Hypothalamus (tissue), 51 donors: Measurements from ENCODE around the gene TIMM13.
"Not testable (repeated sequence)": the region's sequence is repeated elsewhere in the genome, so short reads cannot be mapped to it uniquely, and the experiment has no call there.

Source experiments
- DNase-seq, 51 donors: peaks; one replicate each; lab custom pipeline; 2025; lab: John Stamatoyannopoulos, UW

Gene TIMM13

DNA sequence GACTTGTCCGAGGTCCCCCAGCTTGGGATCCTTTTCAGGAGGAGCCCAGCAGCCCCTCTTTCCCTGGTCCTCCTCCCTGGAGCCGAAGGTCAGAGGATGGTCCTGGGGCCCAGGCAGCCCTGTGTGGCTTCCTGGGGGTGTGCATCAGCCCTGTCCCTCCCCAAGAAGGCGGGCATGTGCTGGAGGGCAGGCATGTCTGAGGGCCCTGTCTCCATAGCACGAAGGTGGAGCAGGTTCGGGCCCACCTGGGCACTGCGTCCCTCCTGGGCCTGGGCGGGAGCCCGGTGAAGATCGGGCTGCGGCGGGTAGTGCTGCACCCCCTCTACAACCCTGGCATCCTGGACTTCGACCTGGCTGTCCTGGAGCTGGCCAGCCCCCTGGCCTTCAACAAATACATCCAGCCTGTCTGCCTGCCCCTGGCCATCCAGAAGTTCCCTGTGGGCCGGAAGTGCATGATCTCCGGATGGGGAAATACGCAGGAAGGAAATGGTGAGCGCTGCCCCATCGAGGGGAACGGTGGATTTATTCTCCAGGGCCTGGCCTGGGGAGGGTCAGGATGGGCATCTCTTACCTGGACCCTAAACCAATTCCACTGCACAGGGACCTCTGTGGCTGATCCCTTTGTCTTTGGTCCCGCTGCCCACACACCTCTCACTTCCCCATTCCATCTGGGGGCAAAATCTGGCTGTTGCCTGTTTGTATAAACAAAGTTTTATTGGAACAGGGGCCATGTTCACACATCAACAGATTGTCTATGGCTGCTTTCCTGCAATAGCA is 10.9 kb downstream of the TIMM13 start:
- no peak for DNase-seq

DNA sequence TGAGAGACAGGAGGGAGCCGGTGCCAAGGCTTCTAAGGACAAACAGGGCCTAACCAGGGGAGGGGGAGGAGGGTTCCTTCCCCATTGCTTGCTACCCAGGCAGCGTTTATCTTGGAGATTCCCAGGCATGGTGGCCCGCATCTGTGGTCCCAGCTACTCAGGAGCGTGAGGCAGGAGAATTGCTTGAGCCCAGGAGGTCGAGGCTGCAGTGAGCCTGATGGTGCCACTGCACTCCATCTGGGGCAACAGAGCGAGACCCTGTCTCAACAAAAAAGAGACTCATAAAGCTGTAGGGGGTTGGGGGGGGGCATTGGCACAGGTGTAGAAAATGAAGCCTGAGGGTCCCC is 11.4 kb downstream of the TIMM13 start:
- no peak for DNase-seq

DNA sequence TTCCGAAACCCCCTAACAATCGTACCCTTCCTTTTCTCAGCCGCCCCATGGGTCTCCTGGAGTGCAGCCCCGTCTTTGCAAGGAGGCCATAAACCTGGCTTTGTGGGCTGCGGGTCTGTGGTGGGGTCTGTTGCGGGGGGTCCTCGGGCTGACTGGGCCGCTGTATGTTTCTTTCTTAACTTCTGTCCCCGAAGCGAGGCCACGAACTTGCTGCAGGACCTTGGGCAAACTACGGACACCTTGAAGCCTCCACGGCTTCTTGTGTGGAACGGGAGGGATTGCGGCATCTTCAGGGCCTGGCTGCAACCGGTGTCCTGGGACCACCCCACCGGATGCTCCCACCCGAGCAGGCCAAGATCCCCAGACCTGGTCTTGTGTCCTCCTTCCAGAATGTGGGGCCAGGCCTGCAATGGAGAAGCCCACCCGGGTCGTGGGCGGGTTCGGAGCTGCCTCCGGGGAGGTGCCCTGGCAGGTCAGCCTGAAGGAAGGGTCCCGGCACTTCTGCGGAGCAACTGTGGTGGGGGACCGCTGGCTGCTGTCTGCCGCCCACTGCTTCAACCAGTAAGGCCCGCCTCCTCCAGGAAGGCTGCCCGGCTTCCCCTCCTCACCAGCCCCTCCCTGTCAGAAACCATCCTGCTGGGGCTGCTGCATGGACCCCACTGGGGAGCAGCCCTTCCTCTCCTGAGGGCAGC is 12.0 kb downstream of the TIMM13 start:
- no peak for DNase-seq

DNA sequence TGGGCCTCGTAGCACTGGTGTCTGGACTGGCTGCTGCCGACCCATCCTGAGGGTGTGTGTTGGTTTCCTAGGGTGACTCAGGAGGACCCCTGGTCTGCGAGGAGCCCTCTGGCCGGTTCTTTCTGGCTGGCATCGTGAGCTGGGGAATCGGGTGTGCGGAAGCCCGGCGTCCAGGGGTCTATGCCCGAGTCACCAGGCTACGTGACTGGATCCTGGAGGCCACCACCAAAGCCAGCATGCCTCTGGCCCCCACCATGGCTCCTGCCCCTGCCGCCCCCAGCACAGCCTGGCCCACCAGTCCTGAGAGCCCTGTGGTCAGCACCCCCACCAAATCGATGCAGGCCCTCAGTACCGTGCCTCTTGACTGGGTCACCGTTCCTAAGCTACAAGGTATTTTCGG is 13.8 kb downstream of the TIMM13 start:
- no peak for DNase-seq

DNA sequence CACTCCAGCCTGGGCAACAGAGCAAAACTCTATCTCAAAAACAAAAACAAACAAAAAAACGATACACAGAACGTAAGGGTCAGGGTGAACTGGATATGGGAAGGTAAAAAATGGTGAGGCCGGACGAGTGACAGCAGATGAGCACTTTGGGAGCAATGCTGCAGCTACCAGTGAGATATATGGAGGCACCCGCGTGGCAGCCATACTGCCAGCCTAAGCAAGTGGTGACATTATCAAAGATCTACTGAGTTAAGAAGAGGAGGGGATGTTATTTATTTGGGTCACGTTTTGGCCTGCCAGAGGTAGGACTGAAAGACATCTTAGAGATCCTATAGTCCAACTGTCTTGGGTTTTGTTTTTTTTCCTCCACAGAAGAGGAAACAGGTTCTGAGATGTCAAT is 14.2 kb downstream of the TIMM13 start:
- no peak for DNase-seq

DNA sequence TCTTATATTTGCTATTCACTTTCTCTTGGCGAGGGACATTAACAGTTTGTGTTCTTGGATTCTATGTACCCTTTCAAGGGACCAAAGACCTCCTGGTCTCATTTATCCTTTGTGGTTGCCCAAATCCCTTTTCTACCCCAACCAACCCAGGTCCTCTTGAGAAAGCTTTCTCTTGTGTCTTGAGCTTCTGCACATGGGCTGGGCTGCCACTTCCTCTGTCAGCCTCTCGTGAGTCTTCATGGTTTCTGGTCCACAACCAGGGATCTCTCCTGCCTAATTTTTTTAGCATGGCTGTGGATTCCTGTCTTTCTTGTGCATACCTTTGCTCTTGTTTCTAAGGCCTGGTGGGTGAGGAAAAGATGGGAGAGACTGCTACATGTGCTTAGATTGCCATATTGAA is 14.9 kb downstream of the TIMM13 start:
- no peak for DNase-seq

DNA sequence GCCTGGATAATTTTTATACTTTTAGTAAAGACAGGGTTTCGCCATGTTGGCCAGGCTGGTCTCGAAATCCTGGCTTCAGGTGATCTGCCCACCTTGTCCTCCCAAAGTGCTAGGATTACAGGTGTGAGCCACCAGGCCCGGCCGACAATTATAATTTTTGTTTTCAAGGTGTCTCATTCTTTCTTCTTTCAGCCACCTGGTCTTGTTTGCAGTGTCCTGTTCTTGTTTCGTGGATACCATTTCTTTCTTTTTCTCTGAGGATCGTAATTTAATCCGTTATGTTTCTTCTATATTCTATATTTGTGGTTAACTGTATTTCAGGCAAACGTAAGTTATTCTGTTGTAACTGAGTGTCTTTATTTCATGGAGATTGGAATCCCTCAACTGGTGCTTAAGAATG is 15.7 kb downstream of the TIMM13 start:
- DNase-seq: no peak

DNA sequence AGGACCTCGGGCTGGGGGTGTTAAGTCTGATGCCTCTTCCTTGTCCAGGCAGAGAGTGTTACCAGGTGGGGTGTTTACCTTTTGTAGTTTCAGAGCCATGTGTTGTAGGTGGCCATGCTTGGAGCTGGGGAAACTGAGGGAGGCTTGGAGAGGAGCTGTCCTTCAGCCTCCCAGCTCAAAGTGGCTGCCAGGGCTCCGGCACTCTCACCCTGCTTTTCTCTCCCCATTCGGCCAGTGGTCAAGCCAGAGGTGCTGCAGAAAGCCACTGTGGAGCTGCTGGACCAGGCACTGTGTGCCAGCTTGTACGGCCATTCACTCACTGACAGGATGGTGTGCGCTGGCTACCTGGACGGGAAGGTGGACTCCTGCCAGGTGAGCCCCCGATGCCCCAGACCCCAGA is 17.4 kb downstream of the TIMM13 start:
- DNase-seq: no peak

DNA sequence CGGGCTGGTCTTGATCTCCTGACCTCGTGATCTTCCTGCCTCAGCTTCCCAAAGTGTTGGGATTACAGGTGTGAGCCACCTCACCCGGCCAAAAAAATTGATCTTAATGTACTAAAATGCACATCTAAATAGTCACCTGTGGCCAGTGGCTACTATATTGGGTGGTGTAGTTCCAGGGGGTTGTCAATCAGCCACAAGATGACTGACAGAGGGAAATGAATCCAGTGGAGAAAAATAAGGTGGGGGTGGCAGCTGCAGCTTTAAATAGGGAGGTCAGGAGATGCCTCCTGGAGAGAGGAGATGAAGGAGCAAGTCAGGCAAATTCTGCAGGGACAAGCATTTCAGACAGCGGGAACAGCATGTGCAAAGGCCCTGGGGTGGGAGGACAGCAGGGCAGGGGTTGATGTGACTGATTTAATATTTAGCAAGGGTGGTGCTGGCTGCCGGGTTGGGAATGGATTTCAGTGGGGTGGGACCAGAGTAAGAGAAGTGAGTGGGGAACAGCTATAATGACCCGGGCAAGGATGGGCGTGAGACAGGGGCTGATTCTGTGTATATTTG is 18.0 kb downstream of the TIMM13 start:
- no peak for DNase-seq

DNA sequence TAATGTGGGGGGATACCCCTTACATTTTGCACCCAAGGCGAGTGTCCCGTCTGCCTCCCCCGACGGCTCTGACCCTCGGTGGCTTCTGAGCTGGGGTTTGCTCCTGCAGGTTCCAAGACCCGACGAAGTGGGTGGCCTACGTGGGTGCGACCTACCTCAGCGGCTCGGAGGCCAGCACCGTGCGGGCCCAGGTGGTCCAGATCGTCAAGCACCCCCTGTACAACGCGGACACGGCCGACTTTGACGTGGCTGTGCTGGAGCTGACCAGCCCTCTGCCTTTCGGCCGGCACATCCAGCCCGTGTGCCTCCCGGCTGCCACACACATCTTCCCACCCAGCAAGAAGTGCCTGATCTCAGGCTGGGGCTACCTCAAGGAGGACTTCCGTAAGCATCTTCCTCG is 19.1 kb downstream of the TIMM13 start:
- no peak for DNase-seq

DNA sequence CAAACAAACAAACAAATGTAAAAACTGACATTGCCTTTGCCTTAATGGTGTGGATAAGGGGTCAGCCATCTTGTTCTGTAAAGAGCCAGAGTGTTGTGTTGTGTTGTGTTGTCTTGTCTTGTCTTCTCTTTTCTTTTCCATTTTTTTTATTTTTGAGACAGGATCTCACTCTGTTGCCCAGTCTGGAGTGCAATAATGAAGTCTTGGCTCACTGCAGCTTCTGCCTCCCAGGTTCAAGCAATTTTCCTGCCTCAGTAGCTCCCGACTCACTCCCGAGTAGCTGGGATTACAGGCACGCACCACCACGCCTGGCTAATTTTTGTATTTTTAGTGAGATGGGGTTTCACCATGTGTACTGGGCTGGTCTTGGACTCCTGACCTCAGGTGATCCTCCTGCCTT is 27.8 kb downstream of the TIMM13 start:
- no peak for DNase-seq

DNA sequence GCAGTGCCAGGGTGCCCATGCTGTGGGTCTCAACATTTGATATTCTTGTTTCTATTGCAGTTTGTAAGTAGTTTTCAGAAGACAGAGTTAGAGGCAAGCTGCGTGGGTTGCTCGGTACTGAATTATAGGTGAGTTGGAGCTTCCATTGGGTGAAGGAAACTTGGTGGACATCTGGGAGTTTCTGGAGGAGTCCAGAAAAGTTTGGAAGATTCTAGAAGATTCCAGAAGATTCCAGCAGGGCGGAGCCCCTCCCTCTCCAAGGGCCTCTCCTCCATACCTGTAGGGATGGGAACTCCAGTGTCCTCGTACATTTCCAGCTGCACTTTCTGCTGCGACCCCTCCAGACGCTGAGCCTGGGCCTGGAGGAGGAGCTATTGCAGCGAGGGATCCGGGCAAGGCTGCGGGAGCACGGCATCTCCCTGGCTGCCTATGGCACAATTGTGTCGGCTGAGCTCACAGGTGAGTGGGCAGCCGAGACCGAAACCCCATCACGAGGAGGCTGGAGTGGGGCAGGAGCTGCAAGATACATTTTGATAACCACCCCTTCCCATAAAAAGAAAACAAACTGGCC is 28.6 kb downstream of the TIMM13 start:
- DNase-seq: no peak

DNA sequence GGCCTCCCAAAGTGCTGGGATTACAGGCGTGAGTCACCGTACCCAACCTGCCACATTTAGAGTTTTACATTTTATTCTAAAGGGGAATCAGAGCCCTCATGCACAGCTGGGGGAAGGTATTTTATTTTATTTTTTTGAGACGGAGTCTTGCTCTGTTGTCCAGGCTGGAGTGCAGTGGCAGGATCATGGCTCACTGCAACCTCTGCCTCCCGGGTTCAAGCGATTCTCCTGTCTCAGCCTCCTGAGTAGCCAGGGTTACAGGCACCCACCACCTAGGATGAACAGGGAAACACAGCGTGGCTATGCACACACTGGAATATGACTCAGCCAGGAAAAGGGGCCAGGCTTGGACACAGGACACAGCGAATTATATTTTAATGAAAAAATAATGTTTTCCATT is 30.2 kb downstream of the TIMM13 start:
- DNase-seq: not testable (repeated sequence)

DNA sequence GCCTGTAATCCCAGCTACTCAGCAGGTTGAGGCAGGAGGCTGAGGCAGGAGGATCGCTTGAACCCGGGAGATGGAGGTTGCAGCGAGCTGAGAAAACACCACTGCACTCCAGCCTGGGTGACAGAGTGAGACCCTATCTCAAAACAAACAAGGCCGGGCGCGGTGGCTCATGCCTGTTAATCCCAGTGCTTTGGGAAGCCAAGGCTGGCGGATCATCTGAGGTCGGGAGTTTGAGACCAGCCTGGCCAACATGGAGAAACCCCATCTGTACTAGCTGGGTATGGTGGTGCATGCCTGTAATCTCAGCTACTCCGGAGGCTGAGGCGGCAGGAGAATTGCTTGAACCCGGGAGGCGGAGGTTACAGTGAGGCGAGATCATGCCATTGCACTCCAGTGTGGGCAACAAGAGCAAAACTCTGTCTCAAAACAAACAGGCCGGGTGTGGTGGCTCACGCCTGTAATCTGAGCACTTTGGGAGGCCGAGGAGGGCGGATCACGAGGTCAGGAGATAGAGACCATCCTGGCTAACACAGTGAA is 32.0 kb downstream of the TIMM13 start:
- not testable (repeated sequence) for DNase-seq

DNA sequence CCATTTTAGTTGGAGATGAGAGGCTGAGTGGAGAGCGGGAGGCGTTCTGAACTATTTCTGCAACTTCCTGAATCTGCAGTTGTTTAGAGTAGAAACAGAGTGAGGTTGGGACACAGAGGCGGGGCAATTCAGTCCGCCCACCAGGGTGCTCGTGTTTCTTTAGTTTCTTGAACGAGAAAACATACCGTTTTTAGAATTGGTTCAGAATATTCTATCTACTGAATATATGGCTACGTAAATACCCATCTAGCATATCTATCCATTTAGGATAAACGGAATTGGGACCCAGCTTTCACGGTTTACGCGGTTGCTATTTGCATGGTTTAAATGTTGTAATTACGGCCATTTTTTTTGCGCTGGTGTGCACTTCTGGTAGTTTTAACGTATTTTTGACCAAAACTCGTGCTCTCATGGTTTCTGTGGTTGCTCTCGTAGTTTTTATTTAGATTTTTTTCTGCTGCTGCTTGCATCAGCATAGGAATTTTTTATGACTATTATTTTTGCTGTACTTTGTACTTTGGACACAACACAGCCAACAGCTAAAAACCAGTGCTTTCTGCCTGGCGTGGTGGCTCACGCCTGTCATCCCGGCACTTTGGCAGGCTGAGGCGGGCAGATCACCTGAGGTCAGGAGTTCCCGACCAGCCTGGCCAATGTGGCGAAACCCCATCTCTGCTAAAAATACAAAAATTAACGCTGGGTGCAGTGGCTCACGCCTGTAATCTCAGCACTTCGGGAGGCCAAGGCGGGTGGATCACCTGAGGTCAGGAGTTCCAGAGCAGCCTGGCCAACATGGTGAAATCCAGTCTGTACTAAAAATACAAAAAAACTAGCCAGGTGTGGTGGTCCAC is 32.7 kb downstream of the TIMM13 start:
- no peak for DNase-seq

DNA sequence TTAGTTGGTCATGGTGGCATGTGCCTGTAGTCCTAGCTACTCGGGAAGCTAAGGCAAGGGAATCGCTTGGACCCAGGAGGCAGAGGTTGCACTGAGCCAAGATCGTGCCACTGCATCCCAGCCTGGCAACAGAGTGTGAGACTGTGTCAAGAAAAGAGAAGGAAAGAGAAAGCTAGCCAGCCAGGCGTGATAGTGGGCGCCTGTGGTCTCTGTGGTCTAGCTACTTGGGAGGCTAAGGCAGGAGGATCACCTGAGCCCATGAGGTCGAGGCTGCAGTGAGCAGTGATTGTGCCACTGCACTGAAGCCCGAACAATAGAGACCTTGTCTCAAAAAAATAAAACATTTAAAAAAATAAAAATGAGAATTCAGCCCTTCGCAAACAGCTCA is 33.3 kb downstream of the TIMM13 start:
- DNase-seq: no peak

DNA sequence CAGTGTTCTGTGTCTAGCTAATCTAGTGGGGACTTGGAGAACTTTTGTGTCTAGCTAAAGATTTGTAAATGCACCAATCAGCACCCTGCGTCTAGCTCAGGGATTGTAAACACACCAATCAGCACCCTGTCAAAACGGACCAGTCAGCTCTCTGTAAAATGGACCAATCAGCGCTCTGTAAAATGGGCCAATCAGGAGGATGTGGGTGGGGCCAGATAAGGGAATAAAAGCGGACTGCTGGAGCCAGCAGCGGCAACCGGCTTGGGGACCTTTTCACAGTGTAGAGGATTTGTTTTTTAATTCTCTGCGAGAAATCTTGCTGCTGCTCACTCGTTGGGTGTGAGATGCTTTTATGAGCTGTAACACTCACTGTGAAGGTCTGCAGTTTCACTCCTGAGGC is 34.5 kb downstream of the TIMM13 start:
- not testable (repeated sequence) for DNase-seq

DNA sequence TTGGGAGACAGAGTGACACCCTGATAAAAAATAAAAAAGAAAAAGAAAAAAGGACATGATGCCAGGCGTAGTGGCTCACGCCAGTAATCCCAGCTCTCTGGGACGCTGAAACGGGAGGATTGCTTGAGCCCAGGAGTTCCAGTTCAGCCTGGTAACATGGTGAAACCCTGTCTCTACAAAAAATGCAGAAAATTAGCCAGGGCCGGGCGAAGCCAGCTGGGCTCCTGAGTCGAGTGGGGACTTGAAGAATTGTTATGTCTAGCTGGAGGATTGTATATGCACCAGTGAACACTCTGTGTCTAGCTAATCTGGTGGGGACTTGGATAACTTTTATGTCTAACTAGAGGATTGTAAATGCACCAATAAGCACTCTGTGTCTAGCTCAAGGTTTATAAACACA is 35.0 kb downstream of the TIMM13 start:
- no peak for DNase-seq

DNA sequence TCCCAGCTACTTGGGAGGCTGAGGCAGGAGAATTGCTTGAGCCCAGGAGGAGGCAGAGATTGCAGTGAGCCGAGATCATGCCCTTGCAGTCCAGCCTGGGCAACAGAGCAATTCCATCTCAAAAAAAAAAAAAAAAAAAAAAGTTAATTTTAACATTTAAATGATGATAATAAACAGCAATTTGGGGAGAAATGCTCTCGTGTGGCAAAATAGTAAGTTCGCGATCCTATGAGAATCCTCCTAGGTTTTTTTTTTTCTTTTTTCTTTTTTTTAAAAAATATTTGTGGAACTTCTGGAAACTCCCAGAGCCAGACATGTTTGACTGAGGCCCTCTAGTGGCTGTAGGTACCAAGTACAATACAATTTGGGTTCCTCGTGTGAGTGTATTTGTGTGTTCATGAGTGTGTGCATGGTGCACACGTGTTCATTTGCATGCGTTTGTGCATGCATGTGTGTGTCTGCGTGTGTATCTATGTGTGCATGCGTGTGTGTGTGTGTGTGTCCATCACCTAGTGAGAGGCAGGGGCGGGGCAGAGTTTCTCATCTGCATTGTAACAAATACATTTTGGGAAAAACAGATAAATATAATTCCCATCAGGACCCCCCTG is 36.2 kb downstream of the TIMM13 start:
- DNase-seq: peak in 16 of 51 donors; percentile 7 to 54 (median 18)

DNA sequence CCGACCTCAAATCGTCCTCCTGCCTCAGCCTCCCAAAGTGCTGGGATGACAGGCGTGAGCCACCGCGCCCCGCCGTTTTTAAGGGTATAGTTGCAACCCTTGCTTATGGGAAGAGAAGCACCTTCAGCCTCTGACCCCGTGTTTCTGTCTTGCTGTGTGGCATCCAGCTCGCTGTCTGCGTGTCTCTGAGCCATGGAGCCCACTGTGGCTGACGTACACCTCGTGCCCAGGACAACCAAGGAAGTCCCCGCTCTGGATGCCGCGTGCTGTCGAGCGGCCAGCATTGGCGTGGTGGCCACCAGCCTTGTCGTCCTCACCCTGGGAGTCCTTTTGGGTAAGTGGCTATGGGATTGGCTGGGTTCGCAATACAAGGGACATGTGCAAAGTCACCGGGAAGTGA is 37.8 kb downstream of the TIMM13 start:
- DNase-seq: no peak
